ENCODE results near the gene SLC26A5.
A peak's percentile ranks its signal among the peaks of the same experiment; 100 is the strongest.
"Not testable (repeated sequence)": the region's sequence is repeated elsewhere in the genome, so short reads cannot be mapped to it uniquely, and the experiment has no call there.

The SLC26A5 gene, protein sequence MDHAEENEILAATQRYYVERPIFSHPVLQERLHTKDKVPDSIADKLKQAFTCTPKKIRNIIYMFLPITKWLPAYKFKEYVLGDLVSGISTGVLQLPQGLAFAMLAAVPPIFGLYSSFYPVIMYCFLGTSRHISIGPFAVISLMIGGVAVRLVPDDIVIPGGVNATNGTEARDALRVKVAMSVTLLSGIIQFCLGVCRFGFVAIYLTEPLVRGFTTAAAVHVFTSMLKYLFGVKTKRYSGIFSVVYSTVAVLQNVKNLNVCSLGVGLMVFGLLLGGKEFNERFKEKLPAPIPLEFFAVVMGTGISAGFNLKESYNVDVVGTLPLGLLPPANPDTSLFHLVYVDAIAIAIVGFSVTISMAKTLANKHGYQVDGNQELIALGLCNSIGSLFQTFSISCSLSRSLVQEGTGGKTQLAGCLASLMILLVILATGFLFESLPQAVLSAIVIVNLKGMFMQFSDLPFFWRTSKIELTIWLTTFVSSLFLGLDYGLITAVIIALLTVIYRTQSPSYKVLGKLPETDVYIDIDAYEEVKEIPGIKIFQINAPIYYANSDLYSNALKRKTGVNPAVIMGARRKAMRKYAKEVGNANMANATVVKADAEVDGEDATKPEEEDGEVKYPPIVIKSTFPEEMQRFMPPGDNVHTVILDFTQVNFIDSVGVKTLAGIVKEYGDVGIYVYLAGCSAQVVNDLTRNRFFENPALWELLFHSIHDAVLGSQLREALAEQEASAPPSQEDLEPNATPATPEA

DNA sequence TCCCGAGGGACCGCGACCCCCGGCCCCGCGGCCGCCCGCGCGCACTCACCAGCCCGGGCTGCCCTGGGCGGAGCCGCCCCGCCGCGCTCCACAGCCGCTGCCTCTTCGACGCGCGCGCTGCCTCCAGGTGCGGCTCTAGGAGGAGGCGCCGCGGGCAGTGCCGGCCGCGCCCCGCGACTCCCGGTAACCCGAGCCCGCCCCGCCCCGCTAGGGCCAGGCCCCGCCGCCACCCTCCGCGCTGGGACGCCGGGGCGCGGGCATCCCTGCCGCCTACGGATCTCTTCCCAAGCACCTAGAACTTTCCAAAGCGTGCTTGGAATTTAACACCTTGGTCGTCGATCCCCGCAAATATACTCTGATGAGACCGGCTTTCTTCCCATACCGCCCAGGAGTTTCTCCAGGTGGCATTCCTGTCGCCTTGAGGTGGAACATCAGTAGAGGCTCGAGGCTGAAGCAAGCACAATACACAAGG, at the start of gene SLC26A5:
SLC26A5 (minus strand) TSS at position 159 of the 472 bp plus-strand sequence. CDS start 24,693 bp downstream, outside the sequence.
- no peak for DNase-seq
- Mint-ChIP-seq H3K4me1 (peaks cover 9 to 15% of the 10 kb centered on the region in 2 donors), H3K4me3 (peak within 1 kb of the TSS; percentile 74 to 85), H3K27me3 (peaks cover 65 to 70% of the 10 kb centered on the region in 2 donors), H3K27ac (peak within 1 kb of the TSS; percentile 10), H3K36me3 (no peaks in the 10 kb centered on the region), H3K9me3 (peaks cover under 1 to 5% of the 10 kb centered on the region in 2 donors)
- ATAC-seq (replicated peaks), result peak; percentile 71 to 74

DNA sequence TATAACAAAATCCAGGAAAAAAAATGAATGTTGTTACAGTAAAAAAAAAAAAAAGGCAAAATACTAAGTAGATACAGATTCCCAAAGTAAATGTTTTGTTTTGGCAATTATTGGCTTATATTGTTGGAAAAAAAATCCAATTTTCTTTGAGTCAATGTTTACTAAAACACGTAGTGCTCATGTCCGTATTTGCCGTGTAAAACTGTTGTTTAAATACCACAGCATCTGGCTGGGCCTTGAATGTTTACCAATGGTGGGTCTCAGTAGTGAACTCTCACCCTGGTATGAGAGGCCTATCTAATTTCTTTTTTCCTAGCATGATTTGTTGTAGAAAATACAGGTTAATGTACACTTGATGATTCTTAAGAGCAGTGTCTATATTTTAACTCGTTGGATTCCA, 41.4 kb upstream of the SLC26A5 start:
- Mint-ChIP-seq H3K27ac (no peak overlapping the region), H3K36me3 (no peaks in the 10 kb centered on the region), H3K4me3 (no peak overlapping the region), H3K4me1 (no peaks in the 10 kb centered on the region), H3K27me3 (peaks cover 18 to 31% of the 10 kb centered on the region in 2 donors), H3K9me3 (no peaks in the 10 kb centered on the region)
- no peak for ATAC-seq (replicated peaks)
- DNase-seq, result no peak

DNA sequence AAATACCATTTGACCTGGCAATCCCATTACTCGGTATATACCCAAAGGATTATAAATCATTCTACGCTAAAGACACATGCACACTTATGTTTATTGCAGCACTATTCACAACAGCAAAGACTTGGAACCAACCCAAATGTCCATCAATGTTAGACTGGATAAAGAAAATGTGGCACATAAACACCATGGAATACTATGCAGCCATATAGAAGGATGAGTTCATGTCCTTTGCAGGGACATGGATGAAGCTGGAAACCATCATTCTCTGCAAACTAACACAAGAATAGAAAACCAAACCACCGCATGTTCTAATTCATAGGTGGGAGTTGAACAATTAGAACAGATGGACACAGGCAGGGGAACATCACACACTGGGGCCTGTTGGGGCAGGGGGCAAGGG, 40.9 kb upstream of the SLC26A5 start:
- H3K9me3 Mint-ChIP-seq; H3K36me3 Mint-ChIP-seq; DNase-seq; H3K4me3 Mint-ChIP-seq; ATAC-seq (replicated peaks); H3K27ac Mint-ChIP-seq; H3K4me1 Mint-ChIP-seq: not testable (repeated sequence)
- peaks cover 18 to 31% of the 10 kb centered on the region in 2 donors for H3K27me3 Mint-ChIP-seq

DNA sequence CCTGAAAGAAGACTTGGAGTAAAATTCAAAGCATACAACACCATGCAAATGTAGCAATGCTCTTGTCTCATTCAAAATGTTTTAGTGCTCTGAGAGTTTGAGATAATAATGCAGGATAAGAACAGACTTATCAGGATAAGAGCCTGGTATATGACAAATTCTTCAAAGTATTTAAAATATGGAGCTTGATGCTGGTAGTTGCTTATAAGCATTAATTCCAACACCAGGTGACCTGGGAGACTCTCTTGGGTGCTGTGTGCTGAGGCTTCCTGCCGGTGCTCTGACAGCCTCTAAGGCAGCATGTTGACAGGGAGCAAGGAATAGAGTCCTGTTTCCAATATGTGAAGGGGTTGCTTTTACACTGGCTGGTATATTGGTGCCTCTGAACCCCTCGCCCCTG, 34.8 kb upstream of the SLC26A5 start:
- DNase-seq, result no peak
- ATAC-seq (replicated peaks), result no peak
- no peak overlapping the region for H3K27ac Mint-ChIP-seq
- H3K27me3 Mint-ChIP-seq, result peaks cover 16 to 23% of the 10 kb centered on the region in 2 donors
- H3K4me3 Mint-ChIP-seq, result no peak overlapping the region
- H3K36me3 Mint-ChIP-seq, result no peaks in the 10 kb centered on the region
- no peaks in the 10 kb centered on the region for H3K4me1 Mint-ChIP-seq
- H3K9me3 Mint-ChIP-seq, result no peaks in the 10 kb centered on the region

DNA sequence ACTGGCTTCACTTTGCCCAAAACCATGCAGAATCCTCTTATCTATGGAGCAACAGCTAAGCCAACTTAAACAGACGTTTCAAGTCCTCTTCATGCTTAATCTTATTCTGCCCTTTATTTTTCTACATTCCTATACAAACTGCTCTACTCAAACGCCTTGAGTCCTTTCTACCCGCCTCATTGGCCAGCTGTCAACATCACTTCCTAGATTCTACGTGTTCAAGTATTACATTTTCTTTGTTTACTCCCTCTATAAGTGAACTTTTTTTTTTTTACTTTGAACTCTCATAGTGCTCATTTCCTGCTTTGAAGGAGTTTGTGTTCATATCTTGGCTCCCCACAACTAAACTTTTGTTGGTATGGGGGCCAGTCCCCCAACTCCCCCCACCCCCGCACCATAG, 28.9 kb upstream of the SLC26A5 start:
- no peak for DNase-seq
- H3K36me3 Mint-ChIP-seq, result no peaks in the 10 kb centered on the region
- no peak overlapping the region for H3K27ac Mint-ChIP-seq
- H3K4me1 Mint-ChIP-seq, result no peaks in the 10 kb centered on the region
- H3K4me3 Mint-ChIP-seq, result no peak overlapping the region
- no peaks in the 10 kb centered on the region for H3K9me3 Mint-ChIP-seq
- peaks cover 24 to 29% of the 10 kb centered on the region in 2 donors for H3K27me3 Mint-ChIP-seq
- no peak for ATAC-seq (replicated peaks)

DNA sequence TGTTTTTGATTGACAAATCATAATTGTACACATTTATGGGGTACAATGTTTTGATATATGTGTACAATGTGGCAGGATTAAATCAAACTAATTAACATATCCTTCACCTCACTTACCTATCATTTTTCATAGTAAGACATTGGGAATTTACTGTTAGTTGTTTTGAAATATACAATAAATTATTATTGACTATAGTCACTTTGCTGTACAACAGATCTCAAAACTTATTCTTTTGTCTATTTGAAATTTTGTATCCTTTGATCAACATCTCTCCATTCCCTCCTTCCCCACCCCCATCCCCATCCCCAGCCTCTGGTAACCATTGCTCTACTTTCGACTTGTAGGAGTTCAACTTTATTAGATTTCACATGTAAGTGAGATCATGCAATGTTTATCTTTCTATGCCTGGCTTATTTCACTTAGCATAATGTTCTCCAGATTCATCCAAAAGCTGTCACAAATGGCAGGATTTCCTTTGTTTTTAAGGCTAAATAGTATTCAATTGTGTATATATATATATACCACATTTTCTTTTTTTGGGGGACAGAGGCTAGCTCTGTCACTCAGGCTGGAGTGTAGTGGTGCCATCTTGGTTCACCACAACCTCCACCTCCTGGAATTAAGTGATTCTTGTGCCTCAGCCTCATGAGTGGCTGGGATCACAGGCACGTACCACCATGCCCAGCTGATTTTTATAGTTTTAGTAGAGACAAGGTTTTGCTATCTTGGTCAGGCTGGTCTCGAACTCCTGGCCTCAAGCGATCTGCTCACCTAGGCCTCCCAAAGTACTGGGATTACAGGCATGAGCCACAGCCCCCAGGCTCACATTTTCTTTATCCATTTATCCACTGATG, 23.3 kb upstream of the SLC26A5 start:
- no peaks in the 10 kb centered on the region for H3K36me3 Mint-ChIP-seq
- DNase-seq (no peak), ATAC-seq (replicated peaks) (no peak)
- no peak overlapping the region for H3K4me3 Mint-ChIP-seq
- H3K27ac Mint-ChIP-seq, result no peak overlapping the region
- no peaks in the 10 kb centered on the region for H3K4me1 Mint-ChIP-seq
- H3K9me3 Mint-ChIP-seq, result no peaks in the 10 kb centered on the region
- peaks cover 18 to 30% of the 10 kb centered on the region in 2 donors for H3K27me3 Mint-ChIP-seq

DNA sequence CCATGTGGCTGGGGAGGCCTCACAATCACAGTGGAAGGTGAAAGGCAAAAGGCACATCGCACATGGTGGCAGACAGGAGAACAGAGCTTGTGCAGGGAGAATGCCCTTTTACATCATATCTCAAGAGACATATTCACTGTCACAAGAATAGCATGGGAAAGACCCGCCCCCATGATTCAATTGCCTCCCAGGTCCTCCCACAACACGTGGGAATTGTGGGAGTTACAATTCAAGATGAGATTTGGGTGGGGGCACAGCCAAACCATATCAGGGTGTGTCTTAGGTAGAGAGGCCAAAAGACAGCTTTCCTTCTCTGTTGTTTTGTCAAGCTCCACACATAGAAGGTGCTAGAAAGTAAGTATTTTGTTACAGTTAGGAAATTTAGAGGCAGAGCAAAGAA, 20.8 kb upstream of the SLC26A5 start:
- Mint-ChIP-seq H3K4me1 (no peaks in the 10 kb centered on the region), H3K36me3 (no peaks in the 10 kb centered on the region), H3K27ac (no peak overlapping the region)

DNA sequence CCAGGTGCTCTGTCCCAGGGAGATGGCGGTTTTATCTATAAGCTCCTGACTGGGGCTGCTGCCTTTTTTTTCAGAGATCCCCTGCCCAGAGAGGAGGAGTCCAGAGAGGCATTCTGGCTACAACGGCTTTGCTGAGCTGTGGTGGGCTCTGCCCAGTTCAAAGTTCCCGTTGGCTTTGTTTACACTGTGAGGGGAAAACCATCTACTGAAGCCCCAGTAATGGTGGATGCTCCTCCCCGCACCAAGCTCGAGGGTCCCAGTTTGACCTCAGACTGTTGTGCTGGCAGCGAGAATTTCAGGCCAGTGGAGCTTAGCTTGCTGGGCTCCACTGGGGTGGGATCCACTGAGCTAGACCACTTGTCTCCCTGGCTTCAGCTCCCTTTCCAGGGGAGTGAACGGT, 16.4 kb upstream of the SLC26A5 start:
- H3K4me3 Mint-ChIP-seq, result no peak overlapping the region
- H3K27me3 Mint-ChIP-seq, result peaks cover 12 to 18% of the 10 kb centered on the region in 2 donors
- H3K27ac Mint-ChIP-seq, result no peak overlapping the region
- ATAC-seq (replicated peaks), result no peak
- H3K36me3 Mint-ChIP-seq, result no peaks in the 10 kb centered on the region
- H3K4me1 Mint-ChIP-seq, result no peaks in the 10 kb centered on the region
- H3K9me3 Mint-ChIP-seq, result peaks cover 0 to 2% of the 10 kb centered on the region in 2 donors
- no peak for DNase-seq

More for the DNA sequence above, 20.8 kb upstream of the SLC26A5 start:
- Mint-ChIP-seq H3K4me3 (no peak overlapping the region), H3K9me3 (no peaks in the 10 kb centered on the region), H3K27me3 (peaks cover 19 to 29% of the 10 kb centered on the region in 2 donors)
- DNase-seq (no peak), ATAC-seq (replicated peaks) (no peak)

DNA sequence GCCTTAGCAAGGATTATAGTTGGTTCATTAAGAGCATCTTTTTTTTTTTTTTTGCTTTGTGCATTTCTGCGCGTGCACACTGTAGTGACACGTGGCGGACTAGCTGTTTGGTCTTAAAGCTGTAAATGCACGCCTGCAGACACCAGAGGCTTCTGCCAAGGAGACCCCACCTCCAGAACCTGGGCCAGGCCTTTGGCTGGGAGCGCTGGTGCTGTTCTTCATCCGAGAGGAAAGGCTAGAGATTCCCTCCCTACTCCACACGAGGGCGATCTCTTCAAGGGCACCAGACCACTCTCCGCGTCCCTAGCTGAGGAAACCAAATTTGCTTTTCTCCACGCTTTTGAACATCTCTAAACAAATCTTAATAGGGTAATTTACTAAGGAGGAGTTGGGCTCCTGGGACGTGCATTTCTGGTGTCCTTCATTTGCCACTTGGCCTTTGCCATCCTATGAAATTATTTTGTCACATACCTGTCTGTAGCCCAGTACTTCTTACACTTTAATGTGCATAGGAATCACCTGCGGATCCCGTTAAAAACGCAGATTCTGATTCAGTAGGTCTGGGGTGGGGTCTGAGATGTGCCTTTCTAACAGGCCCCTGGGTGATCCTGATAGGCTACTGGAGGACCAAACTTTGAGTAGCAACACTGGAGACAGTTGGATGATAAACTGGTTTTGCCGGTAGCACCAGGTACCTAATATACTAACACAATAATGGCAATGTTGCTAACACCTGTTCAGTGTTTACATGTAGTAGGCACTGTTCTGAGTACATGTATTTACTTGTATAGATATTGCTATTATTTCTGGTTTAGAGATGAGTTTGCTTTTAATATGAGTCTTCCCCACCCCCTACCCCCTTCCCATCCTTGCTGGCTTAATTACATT, 1.3 kb upstream of the SLC26A5 start:
- H3K36me3 Mint-ChIP-seq, result no peaks in the 10 kb centered on the region
- H3K27me3 Mint-ChIP-seq, result peaks cover 69 to 72% of the 10 kb centered on the region in 2 donors
- no peak overlapping the region for H3K4me3 Mint-ChIP-seq
- H3K4me1 Mint-ChIP-seq, result peaks cover 9 to 15% of the 10 kb centered on the region in 2 donors
- no peak overlapping the region for H3K27ac Mint-ChIP-seq
- peak; percentile 75 to 78 for ATAC-seq (replicated peaks)
- DNase-seq, result peak; percentile 20
- H3K9me3 Mint-ChIP-seq, result peaks cover 9 to 16% of the 10 kb centered on the region in 2 donors

DNA sequence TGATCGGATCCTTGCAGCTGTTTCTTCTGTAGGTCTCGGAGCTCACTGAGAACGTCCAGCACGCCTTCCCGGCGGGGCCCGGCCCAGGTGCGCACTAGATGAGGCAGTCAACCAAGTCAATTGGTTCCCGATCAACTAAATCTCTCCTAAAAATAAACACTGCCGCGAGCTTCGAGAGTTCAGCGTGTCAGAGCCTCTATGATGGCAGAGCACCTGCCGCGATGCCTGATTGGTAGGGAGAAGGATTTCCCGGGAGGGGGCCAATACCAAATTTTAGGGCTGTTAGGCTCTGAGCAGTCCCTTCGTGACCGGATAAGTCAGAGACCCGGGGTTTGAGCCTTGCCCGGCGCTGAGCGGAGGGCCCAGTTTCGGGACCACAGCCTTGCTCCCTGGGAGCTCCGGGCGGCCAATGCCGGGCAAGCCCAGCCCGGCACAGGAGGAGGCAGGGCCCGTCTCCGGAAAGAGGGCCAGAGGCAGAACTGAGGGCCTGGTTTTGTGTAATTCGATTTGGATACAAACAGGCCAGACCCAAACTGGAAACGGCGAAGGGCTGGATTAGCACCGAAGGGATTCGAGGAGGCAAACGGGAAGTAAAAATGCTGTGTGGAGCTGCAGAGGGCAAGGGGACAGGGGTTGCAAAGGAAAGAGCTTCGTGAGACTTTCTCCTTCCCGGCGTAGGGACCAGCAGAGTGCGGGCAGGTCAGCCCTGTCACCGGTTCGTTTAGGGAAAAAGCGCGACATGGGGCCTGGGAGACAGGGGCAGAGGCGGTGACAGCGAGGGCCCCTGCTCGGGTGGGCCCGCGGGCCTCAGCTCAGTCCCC, 569 bp downstream of the SLC26A5 start:
- ATAC-seq (replicated peaks), result peak; percentile 38 to 39
- H3K27ac Mint-ChIP-seq, result peak overlapping the region; percentile 10

DNA sequence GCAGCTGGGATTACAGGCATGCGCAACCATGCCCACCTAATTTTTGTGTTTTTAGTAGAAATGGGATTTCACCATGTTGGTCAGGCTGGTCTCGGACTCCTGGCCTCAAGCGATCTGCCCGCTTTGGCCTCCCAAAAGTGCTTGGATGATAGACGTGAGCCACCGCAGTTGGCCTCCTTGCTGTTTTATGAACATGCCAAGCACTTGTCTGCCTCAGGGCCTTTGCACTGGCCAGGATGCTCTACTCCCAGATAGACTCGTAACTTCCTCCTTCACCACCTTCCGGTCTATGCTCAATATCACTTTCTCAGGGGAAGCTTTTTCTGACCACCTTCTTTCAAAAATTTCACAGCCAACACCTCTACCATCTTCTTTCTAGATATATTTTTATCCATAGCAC, 6.3 kb downstream of the SLC26A5 start:
- H3K4me3 Mint-ChIP-seq, result no peak overlapping the region
- peaks cover 0 to 3% of the 10 kb centered on the region in 2 donors for H3K9me3 Mint-ChIP-seq
- H3K36me3 Mint-ChIP-seq, result no peaks in the 10 kb centered on the region
- no peaks in the 10 kb centered on the region for H3K4me1 Mint-ChIP-seq
- DNase-seq, result no peak
- peaks cover 53 to 75% of the 10 kb centered on the region in 2 donors for H3K27me3 Mint-ChIP-seq
- no peak overlapping the region for H3K27ac Mint-ChIP-seq
- ATAC-seq (replicated peaks), result no peak

More for the DNA sequence above, 569 bp downstream of the SLC26A5 start:
- Mint-ChIP-seq H3K4me3 (peak overlapping the region; percentile 74 to 85), H3K4me1 (peaks cover 9 to 15% of the 10 kb centered on the region in 2 donors), H3K36me3 (no peaks in the 10 kb centered on the region), H3K27me3 (peaks cover 64 to 74% of the 10 kb centered on the region in 2 donors), H3K9me3 (peaks cover 0 to 5% of the 10 kb centered on the region in 2 donors)
- DNase-seq, result no peak

DNA sequence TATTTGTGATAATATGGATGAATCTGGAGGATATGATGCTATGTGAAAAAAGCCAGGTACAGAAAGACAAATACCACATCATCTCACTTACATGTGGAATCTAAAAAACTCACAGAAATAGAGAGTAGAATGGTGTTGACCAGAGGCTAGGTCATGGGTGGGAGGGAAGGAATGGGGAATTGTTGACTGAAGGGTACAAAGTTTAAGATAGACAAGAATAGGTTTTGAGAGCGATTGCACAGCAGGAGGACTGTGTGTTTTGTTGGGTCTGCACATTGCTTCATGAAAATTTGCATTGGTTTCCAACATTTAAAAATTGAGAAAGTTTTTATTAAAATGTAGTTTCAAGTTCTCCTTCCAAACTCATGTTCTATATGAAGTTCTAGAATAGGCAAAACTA, 8.4 kb downstream of the SLC26A5 start:
- DNase-seq, result no peak
- Mint-ChIP-seq H3K27me3 (peaks cover 44 to 56% of the 10 kb centered on the region in 2 donors), H3K4me1 (peaks cover 3 to 7% of the 10 kb centered on the region in 2 donors), H3K9me3 (peaks cover 3% of the 10 kb centered on the region in 2 donors), H3K27ac (no peak overlapping the region), H3K36me3 (no peaks in the 10 kb centered on the region), H3K4me3 (no peak overlapping the region)
- ATAC-seq (replicated peaks), result no peak
